Measurements from ENCODE around the gene DCUN1D5. TPM values are rescaled to one million over a fixed set of nuclear protein-coding genes. Genes with fewer than 3 reads are reported as not detected.

Gene DCUN1D5
- total RNA-seq, 1 donor from 2014 or later: 32.8 TPM

- H3K4me3 Mint-ChIP-seq: no peak overlapping the region
- no peaks in the 10 kb centered on the region for H3K9me3 Mint-ChIP-seq
- H3K36me3 Mint-ChIP-seq: peaks cover 39% of the 10 kb centered on the region
- no peak for DNase-seq (ENCODE audit: extremely low spot score, unreplicated experiment)
- H3K27me3 Mint-ChIP-seq: no peaks in the 10 kb centered on the region
- H3K4me1 Mint-ChIP-seq (ENCODE audit: unreplicated experiment): no peaks in the 10 kb centered on the region
- no peak overlapping the region for H3K27ac Mint-ChIP-seq
- TF ChIP-seq CTCF (conservative IDR thresholded peaks at IDR 0.05): no peak
Observed at GRCh38 chr11:103071008-103071407, 21.0 kb downstream of the DCUN1D5 start.

- H3K36me3 Mint-ChIP-seq: peaks cover 44% of the 10 kb centered on the region
- no peaks in the 10 kb centered on the region for H3K9me3 Mint-ChIP-seq
- no peak overlapping the region for H3K27ac Mint-ChIP-seq
- H3K4me1 Mint-ChIP-seq (ENCODE audit: unreplicated experiment): no peaks in the 10 kb centered on the region
- H3K4me3 Mint-ChIP-seq: no peak overlapping the region
- TF ChIP-seq CTCF (conservative IDR thresholded peaks at IDR 0.05): no peak
- no peaks in the 10 kb centered on the region for H3K27me3 Mint-ChIP-seq
- DNase-seq (ENCODE audit: extremely low spot score, unreplicated experiment): no peak
Observed at GRCh38 chr11:103070142-103070541, 21.8 kb downstream of the DCUN1D5 start.

GRCh38 chr11:103069367-103069766, 22.6 kb downstream of the DCUN1D5 start:
- H3K4me3 Mint-ChIP-seq: no peak overlapping the region
- no peaks in the 10 kb centered on the region for H3K27me3 Mint-ChIP-seq
- no peaks in the 10 kb centered on the region for H3K4me1 Mint-ChIP-seq (ENCODE audit: unreplicated experiment)
- no peak overlapping the region for H3K27ac Mint-ChIP-seq
- no peak for TF ChIP-seq CTCF (conservative IDR thresholded peaks at IDR 0.05)
- no peak for DNase-seq (ENCODE audit: extremely low spot score, unreplicated experiment)
- H3K36me3 Mint-ChIP-seq: peaks cover 42% of the 10 kb centered on the region
- no peaks in the 10 kb centered on the region for H3K9me3 Mint-ChIP-seq

GRCh38 chr11:103067118-103067517, 24.8 kb downstream of the DCUN1D5 start:
- TF ChIP-seq CTCF (conservative IDR thresholded peaks at IDR 0.05): no peak
- Mint-ChIP-seq H3K9me3 (no peaks in the 10 kb centered on the region), H3K27me3 (no peaks in the 10 kb centered on the region), H3K27ac (no peak overlapping the region), H3K4me3 (no peak overlapping the region), H3K4me1 (ENCODE audit: unreplicated experiment) (no peaks in the 10 kb centered on the region), H3K36me3 (peaks cover 36% of the 10 kb centered on the region)
- DNase-seq (ENCODE audit: extremely low spot score, unreplicated experiment): no peak

- H3K27me3 Mint-ChIP-seq: no peaks in the 10 kb centered on the region
- DNase-seq (ENCODE audit: extremely low spot score, unreplicated experiment): no peak
- TF ChIP-seq CTCF (conservative IDR thresholded peaks at IDR 0.05): no peak
- no peak overlapping the region for H3K4me3 Mint-ChIP-seq
- peaks cover 24% of the 10 kb centered on the region for H3K36me3 Mint-ChIP-seq
- H3K4me1 Mint-ChIP-seq (ENCODE audit: unreplicated experiment): no peaks in the 10 kb centered on the region
- H3K27ac Mint-ChIP-seq: no peak overlapping the region
- H3K9me3 Mint-ChIP-seq: no peaks in the 10 kb centered on the region
Observed at GRCh38 chr11:103061656-103062055, 30.3 kb downstream of the DCUN1D5 start.

All from type B pancreatic cell (in vitro differentiated cells).